NCI-H2196 treated with DMSO at 0.1 percent for 48 hours (cell line): ENCODE data around the gene LRRC23.

Experiments used
- DNase-seq: peaks from one replicate; lab custom pipeline; 2025; ENCODE audit not compliant: unreplicated experiment; lab: John Stamatoyannopoulos, UW

The LRRC23 gene

GRCh38 chr12:6923851-6924250 is 19.2 kb downstream of the LRRC23 start:
- DNase-seq, result no peak

DNA sequence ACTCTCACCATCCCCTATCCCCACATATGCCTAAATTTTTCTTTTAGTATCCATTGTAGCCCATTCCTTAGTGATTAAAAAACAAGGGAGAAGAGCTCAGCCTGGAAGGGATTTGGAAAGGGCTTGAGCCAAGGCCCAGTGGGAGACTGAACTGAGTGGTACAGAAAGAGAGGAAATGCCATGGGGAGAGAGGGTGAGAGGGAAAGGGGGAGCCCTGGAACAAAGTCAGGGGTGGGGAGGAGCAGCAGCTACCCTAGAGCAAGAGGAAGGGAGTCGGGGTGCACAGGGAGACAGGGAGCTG is 20.6 kb downstream of the LRRC23 start:
- DNase-seq, result no peak

DNA sequence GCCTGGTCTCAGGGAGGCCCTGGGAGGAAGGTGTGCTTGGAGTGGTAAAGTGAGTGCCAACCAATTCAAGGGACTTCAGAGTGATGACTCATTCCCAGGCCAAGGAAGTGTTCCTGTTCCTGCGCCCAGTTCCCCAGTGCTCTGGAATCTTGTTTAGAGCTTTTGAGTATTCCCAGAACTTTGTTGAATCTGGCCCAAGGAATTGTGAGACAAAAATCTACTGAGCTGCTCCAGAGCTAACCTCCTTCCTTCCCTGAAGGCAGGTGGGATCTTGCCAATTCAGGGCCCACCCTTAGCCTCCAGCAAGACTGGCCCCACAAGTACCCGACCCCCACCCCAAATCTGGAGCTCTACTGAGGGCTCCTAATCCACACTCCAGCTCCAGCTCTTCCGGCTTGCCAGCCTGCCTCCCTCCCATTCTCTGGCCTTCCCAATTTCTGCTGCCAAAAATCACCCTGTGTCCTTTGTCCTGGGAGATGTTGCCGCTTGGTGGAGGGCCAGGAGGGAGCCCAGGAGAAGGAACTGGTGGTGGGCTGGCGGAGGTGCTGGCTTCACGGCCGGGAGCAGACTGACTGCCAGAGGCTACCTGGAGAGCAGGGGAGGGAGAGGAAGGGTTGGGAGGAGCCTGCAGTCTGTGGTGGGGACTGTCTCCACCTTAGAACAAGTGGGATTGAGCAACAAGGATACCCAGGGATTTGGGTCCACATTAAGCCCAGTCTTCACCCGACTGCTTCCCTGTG is 21.1 kb downstream of the LRRC23 start:
- peak; percentile 13 for DNase-seq

DNA sequence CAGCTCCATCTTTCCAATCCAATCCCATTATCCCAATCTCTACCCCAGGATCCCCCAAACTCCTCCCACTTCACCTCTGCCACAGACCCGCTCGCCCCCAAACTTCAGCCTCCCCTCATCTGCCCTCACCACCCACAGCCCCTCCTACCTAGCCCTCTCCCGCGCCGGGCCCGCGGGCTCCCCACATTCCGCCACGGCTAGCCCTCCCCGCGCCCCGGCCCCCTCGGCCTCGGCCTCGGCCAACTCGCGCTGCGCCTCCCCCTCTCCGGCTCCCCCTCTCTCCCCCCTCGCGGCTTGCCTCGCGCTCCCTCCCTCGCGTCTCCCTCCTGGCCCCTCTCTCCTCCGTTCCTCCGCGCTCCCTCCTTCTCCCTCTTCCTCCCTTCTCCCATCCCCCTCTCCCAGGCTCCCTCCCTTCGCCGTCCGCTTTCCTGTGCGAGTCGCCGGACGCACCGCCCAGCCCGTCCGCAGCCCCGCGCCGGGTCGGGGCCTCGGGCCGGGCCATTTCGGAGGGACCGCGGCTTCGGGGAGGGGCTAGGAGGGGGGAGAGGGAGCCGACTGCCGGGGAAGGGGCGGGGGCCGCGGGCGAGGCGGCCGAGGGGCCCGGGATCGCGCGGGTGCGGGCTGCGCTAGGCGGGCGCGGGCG is 22.9 kb downstream of the LRRC23 start, which contains the start of gene ATN1:
Gene ATN1, plus strand, starts transcription at position 581 of the 643 bp plus-strand sequence. CDS start 6,043 bp downstream, outside the sequence.
- peak; percentile 12 for DNase-seq

DNA sequence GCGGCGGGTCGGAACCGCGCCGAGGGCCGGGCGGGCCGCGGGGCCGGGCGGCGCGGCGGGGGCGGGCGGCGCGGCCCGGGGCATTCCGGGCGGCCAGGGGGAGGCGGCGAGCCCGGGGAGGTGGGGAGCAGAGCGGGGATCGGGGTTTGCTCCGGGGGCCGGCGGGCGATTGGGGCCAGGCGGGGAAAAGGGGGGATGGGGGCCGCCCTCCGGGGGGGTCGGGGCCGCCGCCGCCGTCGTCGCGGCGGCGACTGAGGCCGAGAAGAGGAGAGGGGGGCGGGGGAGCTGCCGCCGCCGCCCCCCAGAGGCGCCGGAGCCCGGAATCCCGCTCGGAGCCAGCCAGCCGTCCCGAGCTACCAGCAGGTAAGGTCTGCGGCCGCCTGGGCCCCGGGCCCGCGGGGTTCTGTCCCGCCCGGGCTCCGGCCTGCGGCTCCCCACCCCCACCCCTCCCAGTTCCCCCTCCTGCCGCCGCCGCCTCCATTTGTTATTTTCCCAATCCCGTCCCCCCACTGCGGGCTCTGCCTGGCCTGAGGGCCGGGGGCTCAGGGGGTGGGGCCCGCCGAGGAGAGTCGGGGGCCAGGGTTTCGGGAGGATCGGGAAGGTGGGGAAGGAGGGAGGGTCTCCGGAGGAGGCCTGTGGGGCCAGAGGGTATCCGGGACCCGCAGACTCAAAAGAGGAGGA is 23.5 kb downstream of the LRRC23 start:
- no peak for DNase-seq

DNA sequence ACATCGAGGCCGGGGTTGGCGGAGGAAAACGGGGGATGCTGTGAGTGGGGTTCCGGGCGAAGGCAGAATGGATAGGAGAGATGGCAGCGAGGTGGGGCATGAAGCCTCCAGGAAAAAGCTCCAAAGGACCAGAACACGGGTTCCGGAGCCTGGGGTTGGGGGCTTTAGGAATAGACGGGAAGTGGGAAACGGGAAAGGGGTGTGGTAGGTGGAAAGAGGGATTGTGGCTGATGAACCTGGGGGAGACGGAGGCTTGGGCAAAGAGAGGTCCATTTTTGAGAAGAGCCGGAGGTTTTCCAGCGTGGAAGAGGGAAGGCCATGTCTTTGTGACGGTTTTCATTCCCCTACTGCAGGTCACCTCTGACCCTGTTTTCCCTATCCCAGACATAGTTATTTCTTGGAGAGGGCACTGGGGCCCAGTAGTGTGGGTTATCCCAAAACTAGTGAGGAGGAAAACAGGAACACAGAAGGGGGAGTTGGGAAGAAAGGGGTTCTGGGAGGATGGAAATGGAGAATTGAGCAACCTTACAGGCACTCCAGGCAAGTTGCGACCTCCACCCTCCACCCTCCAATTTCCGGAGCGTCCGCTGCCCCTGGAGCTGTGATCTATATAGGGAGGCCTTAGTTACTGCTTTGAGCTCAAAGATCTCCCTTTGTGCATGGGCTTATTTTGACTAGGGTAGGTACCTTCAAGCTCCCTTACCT is 24.2 kb downstream of the LRRC23 start:
- no peak for DNase-seq

GRCh38 chr12:6929466-6930452 is 25.1 kb downstream of the LRRC23 start:
- no peak for DNase-seq

DNA sequence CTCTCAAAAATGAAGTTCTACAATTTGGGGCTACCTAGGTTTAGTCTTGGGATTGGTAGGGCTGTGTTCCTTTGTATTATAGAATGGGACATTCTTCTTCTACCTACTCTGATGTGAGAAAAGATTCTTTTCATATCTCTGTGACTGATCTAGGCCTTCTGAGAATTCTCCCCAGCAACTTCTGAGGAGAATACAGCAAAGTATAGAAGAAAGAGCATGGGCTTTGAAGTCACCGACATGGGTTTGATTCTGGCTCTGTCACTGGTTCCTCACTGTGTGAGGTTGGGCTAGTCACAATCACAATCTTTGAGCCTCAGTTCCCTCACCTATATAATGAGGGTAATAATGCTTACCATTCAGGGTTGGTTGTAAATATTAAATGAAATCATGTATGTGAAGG is 28.1 kb downstream of the LRRC23 start:
- no peak for DNase-seq

- DNase-seq, result no peak
Observed at GRCh38 chr12:6934110-6934509, 29.5 kb downstream of the LRRC23 start.

GRCh38 chr12:6935371-6936193 is 31.0 kb downstream of the LRRC23 start:
- DNase-seq, result no peak

- DNase-seq, result no peak
Observed at GRCh38 chr12:6936194-6936635, 31.6 kb downstream of the LRRC23 start.

DNA sequence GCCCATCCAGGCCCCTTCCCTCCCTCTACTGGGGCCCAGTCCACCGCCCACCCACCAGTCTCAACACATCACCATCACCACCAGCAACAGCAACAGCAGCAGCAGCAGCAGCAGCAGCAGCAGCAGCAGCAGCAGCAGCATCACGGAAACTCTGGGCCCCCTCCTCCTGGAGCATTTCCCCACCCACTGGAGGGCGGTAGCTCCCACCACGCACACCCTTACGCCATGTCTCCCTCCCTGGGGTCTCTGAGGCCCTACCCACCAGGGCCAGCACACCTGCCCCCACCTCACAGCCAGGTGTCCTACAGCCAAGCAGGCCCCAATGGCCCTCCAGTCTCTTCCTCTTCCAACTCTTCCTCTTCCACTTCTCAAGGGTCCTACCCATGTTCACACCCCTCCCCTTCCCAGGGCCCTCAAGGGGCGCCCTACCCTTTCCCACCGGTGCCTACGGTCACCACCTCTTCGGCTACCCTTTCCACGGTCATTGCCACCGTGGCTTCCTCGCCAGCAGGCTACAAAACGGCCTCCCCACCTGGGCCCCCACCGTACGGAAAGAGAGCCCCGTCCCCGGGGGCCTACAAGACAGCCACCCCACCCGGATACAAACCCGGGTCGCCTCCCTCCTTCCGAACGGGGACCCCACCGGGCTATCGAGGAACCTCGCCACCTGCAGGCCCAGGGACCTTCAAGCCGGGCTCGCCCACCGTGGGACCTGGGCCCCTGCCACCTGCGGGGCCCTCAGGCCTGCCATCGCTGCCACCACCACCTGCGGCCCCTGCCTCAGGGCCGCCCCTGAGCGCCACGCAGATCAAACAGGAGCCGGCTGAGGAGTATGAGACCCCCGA is 32.2 kb downstream of the LRRC23 start:
- no peak for DNase-seq

GRCh38 chr12:6937481-6938352 is 33.1 kb downstream of the LRRC23 start:
- peak; percentile 70 for DNase-seq

- no peak for DNase-seq
Observed at GRCh38 chr12:6938353-6939190, 34.0 kb downstream of the LRRC23 start.

DNA sequence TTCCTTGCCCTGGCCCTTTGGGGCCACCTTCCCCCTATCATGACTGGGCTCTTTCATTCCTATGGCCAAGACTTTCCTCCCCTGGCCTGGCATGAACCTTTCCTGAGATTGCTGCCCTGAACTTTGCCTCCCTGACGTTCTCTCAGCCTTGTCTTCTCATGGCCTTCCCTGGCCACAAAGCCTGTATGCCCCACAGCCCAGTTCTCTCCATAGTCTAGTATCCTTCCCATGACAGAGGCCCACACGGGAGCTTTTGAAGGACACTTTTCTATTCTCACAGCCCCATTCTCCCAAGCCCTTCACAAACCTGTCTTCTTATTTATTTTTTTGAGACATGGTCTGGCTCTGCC is 34.5 kb downstream of the LRRC23 start:
- DNase-seq, result no peak

GRCh38 chr12:6941267-6941666 is 36.6 kb downstream of the LRRC23 start:
- no peak for DNase-seq

DNA sequence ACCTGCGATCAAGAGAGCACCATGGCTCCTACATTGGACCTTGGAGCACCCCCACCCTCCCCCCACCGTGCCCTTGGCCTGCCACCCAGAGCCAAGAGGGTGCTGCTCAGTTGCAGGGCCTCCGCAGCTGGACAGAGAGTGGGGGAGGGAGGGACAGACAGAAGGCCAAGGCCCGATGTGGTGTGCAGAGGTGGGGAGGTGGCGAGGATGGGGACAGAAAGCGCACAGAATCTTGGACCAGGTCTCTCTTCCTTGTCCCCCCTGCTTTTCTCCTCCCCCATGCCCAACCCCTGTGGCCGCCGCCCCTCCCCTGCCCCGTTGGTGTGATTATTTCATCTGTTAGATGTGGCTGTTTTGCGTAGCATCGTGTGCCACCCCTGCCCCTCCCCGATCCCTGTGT is 37.2 kb downstream of the LRRC23 start:
- DNase-seq, result no peak
